WERI-Rb-1 (cell line): ENCODE measurements around the gene KDM7A.

ENCODE experiments used
- DNase-seq: peaks from one replicate; pipeline ENCODE4 v3.0.0-alpha.2; 2020
- H3K27ac ChIP-seq: fragments of 250-450 bp; sonication (Bioruptor Pico); 2 replicates; pipeline ENCODE4 v1.5.1; 2020; ENCODE audit warnings: mild to moderate bottlenecking, moderate library complexity
- H3K27me3 ChIP-seq: fragments of 250-450 bp; sonication (Bioruptor Pico); 2 replicates; pipeline ENCODE4 v1.5.1; 2021; ENCODE audit warnings: mild to moderate bottlenecking, low read depth, moderate library complexity; ENCODE audit not compliant: insufficient read depth, severe bottlenecking
- H3K36me3 ChIP-seq: fragments of 250-450 bp; sonication (Bioruptor Pico); 2 replicates; pipeline ENCODE4 v1.5.1; 2020; ENCODE audit warnings: mild to moderate bottlenecking, moderate library complexity
- H3K4me3 ChIP-seq: 2 replicates; pipeline ENCODE4 v1.5.1; 2011; ENCODE audit warnings: low read depth, mild to moderate bottlenecking, control low read depth, low read length
- H3K9me3 ChIP-seq: fragments of 250-450 bp; sonication (Bioruptor Pico); 2 replicates; pipeline ENCODE4 v1.5.1; 2021; ENCODE audit warnings: mild to moderate bottlenecking, moderate library complexity; ENCODE audit not compliant: severe bottlenecking
- TF ChIP-seq, protein P1 (sequence below): IDR thresholded peaks from 2 replicates; pipeline ENCODE4 v1.5.1; 2011; ENCODE audit warnings: low read depth, mild to moderate bottlenecking, control low read depth, inconsistent platforms, low read length

The KDM7A gene

DNA sequence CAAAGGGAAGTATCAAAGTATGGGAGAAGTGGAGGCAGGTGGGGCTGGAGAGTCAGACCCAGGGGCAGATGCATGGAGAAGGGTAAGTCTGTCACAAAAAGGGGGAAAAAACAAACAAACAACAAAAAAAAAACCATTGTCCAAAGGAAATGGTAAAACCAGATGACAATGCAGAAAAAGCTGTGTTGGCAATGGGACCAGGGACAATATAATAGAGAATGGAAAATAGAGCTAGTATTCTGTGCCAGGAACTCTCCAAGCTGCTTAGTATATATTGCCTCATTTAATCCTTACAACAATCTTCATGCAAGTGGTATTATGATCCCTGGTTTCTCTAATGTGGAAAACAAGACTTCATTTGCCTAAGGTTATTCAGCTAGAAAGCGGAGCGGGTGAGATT, 13.1 kb upstream of the KDM7A start:
- TF ChIP-seq, protein P1, sequence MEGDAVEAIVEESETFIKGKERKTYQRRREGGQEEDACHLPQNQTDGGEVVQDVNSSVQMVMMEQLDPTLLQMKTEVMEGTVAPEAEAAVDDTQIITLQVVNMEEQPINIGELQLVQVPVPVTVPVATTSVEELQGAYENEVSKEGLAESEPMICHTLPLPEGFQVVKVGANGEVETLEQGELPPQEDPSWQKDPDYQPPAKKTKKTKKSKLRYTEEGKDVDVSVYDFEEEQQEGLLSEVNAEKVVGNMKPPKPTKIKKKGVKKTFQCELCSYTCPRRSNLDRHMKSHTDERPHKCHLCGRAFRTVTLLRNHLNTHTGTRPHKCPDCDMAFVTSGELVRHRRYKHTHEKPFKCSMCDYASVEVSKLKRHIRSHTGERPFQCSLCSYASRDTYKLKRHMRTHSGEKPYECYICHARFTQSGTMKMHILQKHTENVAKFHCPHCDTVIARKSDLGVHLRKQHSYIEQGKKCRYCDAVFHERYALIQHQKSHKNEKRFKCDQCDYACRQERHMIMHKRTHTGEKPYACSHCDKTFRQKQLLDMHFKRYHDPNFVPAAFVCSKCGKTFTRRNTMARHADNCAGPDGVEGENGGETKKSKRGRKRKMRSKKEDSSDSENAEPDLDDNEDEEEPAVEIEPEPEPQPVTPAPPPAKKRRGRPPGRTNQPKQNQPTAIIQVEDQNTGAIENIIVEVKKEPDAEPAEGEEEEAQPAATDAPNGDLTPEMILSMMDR, result no peak
- H3K27me3 ChIP-seq, result no peaks in the 10 kb centered on the region
- H3K4me3 ChIP-seq, result no peak overlapping the region
- no peak overlapping the region for H3K27ac ChIP-seq
- no peak for DNase-seq
- H3K9me3 ChIP-seq, result no peaks in the 10 kb centered on the region
- H3K36me3 ChIP-seq, result no peaks in the 10 kb centered on the region

DNA sequence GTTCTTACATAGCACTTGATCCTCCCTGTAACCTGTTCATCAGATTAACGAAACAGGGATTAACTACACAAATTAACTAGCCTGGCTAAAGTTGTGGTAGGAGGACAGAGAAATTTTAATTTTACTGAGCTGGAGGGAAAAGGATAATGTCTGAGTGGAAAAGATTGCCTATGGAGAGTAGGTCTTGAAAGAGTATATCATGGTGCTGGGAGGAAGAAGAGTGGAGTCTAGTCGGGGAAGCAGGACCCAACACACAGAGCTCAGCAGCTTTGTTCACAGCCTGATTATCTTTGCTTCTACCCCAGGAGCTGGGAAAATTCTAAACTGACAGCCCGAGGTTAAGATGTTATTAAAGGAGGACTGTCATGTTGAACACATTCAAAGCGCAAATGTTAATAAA, 6.1 kb upstream of the KDM7A start:
- Histone ChIP-seq H3K27ac (no peak overlapping the region), H3K27me3 (no peaks in the 10 kb centered on the region), H3K4me3 (no peak overlapping the region; the same call in 1 of the 2 replicates), H3K36me3 (no peaks in the 10 kb centered on the region), H3K9me3 (peaks cover 3% of the 10 kb centered on the region)
- TF ChIP-seq, protein P1, result no peak
- DNase-seq, result no peak

DNA sequence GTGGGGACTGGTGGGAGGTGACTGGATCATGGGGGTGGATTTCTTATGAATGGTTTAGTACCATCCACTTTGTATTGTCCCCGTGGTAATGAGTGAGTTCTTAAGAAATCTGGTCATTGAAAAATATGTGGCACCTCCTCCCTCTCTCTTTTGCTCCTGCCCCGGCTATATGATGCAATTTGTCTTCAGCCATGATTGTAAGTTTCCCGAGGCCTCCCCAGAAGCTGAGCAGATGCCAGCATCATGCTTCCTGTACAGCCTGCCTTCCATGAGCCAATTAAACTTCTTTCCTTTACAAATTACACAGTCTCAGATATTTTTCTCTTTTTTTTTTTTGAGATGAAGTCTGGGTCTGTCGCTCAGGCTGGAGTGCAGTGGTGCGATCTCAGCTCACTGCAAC, 2.6 kb upstream of the KDM7A start:
- Histone ChIP-seq H3K9me3 (peaks cover 3% of the 10 kb centered on the region), H3K27me3 (no peaks in the 10 kb centered on the region), H3K36me3 (no peaks in the 10 kb centered on the region), H3K4me3 (no peak overlapping the region), H3K27ac (no peak overlapping the region)
- DNase-seq, result no peak
- TF ChIP-seq, protein P1, result no peak

DNA sequence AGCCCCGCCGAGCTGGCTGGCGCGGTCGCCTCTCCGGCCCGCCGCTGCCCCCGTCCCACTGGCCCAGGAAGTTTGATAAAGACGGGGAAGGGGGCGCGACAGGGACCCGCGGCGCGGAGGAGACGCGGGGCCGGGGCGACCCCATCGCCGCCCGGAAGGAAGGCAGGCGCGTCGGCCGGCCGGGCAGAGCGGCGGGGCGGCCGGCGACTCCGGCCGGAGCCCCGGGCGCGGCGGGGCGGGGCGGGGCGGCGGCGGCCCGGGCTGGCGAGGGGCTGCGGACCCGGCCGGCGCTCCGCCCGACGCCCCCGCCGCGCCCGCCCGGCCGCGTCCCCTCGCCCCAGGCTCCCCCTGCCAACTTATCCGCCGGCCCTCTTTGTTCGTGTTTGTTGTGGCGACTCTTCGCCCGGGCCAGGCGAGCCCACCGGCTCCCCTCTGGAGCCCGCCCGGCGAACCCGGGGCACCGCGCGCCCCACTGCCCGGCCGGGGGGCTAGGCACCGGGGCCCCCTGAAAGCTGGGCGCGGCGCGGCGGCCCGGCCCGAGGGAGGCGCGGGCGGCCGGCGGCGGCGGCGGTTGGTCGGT, 571 bp downstream of the KDM7A start:
- DNase-seq, result no peak
- Histone ChIP-seq H3K4me3 (peak overlapping the region; percentile 56), H3K27me3 (no peaks in the 10 kb centered on the region), H3K9me3 (peaks cover 3% of the 10 kb centered on the region), H3K27ac (no peak overlapping the region), H3K36me3 (no peaks in the 10 kb centered on the region)
- TF ChIP-seq, protein P1, result no peak

DNA sequence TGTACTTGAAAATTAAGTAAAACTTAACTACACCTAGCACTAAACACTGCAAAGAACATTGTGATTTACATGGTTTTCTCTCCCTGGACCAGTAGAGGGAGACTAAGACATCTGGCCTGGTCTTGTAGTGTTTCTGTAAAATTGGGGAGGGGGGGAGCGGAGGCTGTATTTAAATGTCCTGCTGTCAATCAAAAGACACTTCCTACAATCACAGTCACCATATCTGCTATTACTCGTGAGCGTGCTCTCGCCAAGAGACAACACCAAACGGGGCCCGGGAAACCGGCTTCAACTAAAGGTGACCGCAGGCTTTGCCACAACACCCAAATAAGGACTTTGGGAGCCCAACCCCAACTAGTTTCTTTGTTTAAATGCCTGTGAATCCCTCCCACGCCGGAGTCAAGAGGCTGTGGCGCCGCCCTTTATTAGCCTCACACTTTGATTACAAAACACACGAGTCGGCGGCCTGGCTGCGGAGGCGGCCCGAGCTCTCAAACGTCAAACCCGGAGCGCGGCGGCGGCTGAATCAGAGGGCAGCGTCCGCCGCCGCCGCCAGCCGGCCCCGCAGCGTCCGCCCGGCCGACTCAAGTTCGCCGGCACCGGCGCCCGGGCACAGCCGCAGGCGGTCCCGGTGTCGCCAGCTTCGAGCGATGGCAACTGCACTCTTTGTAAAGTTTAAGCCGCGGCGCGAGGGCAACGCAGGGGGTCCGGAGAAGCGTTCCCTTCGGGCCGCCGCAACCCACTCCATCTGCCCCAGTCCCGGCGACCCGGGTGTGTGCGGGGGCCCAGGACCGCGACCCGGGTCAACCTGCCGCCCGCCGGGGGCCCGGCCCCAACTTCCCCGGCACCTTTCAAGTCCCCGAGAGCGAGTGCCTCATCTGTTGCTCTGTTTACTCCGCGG, 1.3 kb downstream of the KDM7A start:
- Histone ChIP-seq H3K36me3 (no peaks in the 10 kb centered on the region), H3K27me3 (no peaks in the 10 kb centered on the region), H3K4me3 (peak overlapping the region; percentile 56), H3K27ac (no peak overlapping the region), H3K9me3 (peaks cover 3% of the 10 kb centered on the region)
- TF ChIP-seq, protein P1, result peak; percentile 65
- DNase-seq, result peak; percentile 74
